GM12801 (cell line): ENCODE measurements around the gene ZIC4.

Experiments
- TF ChIP-seq, protein P1 (sequence below): IDR thresholded peaks from one replicate; pipeline ENCODE4 v1.5.1; 2011; ENCODE audit warnings: control low read depth; ENCODE audit not compliant: insufficient read length; ENCODE audit errors: extremely low read depth

Gene ZIC4

DNA sequence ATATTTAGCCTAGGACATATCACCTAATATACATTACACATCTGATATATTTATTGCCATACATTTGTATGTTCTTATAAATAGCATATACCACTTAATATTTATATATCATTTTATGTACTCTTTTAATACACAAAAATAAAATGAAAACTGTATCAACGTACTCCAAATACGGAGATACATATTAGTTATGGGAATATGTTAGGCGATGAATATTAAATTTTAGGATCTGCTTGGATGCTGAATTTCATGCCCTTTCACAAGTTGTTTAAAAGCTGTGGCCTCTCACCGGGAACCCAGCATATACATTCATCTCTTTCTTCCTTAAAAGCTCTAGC is 50.6 kb downstream of the ZIC4 start:
- TF ChIP-seq, protein P1, sequence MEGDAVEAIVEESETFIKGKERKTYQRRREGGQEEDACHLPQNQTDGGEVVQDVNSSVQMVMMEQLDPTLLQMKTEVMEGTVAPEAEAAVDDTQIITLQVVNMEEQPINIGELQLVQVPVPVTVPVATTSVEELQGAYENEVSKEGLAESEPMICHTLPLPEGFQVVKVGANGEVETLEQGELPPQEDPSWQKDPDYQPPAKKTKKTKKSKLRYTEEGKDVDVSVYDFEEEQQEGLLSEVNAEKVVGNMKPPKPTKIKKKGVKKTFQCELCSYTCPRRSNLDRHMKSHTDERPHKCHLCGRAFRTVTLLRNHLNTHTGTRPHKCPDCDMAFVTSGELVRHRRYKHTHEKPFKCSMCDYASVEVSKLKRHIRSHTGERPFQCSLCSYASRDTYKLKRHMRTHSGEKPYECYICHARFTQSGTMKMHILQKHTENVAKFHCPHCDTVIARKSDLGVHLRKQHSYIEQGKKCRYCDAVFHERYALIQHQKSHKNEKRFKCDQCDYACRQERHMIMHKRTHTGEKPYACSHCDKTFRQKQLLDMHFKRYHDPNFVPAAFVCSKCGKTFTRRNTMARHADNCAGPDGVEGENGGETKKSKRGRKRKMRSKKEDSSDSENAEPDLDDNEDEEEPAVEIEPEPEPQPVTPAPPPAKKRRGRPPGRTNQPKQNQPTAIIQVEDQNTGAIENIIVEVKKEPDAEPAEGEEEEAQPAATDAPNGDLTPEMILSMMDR: no peak

DNA sequence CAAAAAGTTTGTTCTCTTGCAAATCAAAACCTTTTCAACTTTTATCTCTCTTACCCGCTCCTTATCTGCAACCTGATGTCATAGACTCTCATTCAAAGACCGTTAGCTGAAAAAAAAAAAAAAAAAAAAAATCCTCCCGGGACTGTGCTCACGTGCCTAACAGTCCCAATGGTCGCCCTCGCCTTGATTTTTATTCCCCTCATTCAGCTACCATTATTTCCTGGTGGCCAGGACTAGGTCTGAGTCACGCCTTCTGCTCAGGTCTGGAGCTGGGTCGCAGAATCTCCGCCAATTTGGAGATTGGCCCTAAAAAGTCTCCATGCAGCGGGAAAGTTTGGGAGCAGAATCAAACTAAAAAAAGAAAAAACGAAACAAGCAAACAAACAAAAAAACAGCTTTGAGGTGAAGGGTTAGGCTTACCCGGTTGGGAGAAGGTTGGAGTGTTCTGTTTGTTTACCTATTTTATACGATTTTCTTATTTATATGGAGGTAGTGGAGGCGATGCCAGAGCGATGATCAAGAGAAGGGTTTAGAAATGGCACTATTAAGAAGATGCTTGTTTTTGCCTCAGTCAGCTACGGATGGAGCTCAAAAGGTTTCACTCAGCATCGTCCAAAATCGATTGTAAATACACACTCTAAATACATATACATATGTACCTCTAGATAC is 51.1 kb downstream of the ZIC4 start:
- TF ChIP-seq, protein P1: no peak

DNA sequence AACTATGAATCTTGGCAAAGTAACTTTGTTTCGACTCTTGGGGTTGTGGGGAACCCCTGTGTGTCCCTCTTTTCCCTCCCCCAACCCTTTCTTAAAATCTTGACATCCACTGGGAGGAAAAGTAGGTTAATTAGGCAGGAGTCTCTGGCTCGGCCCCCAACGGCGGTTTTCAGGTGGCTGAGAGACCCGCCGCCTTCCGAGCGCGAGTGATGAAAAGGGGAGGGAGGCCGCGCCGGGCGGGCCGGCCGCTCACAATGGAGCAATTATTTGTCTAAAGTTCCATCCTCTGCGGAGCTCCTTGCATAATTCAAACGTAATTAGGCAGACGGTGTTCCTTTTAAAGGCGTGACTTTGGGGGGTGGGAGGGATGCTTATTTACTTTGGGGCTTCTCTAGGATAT is 51.7 kb downstream of the ZIC4 start:
- TF ChIP-seq, protein P1: no peak

DNA sequence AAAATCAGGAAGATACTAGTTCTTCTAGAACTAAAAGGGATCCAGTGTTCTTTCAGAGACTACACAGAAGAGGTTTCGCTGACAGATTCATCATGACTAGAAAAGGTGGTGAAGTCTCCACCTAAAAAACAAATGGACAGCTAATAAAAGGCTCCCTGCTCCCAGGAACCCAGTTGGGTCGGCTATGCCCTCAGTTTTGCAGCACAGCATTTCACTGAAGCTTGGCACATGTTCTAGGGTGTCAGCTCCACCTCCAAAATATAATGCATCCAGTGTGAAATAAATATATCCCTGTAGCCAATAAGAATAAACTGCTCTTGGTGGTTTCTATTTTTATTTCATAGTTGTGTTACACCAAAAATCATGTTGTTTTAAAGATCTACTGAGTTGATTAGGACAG is 55.0 kb downstream of the ZIC4 start:
- TF ChIP-seq, protein P1: no peak

DNA sequence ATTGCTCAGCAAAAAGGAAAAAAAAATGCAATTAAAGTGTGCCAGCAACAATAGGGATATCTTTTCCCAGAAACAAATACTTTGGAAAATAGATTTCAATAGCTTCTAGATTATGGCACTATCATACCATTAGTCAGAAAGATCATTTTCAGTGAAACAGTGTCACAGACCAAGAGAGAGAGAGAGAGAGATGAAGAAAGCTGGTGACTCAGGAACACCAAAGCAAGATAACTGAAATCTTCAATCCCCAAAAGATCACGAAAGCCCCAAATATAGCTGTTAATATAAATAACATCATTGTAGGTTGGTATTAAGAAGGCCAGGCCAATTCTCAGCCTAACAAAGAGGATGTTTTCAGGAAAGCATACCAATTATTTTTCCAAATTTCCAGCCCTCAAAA is 57.4 kb downstream of the ZIC4 start:
- TF ChIP-seq, protein P1: no peak

DNA sequence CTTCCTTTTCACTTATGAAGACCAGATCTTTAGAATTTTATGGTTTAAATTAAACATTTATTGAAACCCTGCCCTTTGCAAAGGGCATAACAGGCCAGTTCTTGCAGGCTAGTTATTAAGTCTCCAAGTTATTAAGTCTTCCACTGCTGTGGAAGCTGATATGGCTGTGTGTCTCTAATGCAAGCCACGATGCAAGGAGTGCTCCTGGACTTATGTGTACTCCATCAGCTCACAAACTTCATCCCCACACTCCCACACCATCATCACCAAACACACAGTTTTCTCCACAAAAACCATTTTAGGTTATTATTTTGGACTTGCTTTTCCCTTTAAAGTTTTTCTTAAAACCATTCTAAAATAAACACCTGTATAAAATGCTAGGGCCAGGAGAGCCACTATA is 62.4 kb downstream of the ZIC4 start:
- TF ChIP-seq, protein P1: no peak

DNA sequence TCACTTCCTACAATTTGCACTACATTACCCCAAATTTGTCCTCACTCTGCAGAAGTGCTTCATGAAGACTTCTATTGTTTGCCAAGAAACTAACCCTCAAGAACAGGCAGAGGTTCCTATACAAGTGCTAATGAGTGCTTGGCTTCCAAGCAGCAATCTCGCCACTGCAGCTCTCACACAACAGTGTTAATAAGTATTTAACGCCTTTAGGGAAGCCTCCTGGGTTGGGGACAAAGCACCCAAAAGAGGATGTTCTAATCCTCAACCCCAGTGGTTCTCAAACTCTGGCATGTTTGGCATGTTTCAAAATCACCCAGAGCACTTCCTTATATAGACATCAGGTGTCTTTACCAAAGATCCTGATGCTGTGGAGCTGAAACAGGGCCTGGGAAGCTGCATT is 64.6 kb downstream of the ZIC4 start:
- TF ChIP-seq, protein P1: no peak
